Measurements from ENCODE around the gene NOSTRIN.
"Not testable (repeated sequence)": the region's sequence is repeated elsewhere in the genome, so short reads cannot be mapped to it uniquely, and the experiment has no call there.

The NOSTRIN gene

DNA sequence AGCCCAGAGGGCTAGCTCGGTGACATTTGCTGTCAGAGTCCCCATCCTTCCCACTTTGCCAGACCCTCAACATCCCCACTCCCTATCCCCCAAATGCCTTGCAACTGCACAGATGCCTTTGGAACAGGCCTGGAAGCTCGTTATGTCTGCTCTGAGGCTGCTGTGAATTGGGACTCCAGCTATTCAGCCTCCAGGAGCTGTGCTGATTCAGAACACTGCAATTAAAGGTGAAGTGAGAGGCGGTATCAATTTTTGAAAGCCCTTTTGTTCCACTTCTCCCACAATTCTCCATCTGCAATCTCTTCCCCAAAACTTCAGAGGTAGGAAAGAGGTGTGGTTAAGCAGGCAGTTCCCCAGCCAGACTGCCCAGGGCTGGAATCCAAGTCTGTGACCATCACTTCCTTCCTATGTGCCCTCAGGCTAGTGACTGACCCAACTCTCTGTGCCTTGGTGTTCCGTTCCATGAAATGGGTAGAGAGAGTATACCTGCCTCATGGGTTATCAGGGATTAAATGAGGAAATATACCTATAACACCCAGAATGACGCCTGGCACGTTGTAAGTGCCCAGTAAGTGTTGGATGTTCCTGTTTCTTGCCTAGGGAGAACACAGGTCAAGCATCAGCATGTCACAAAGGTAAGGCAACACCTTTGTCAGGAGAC, 17.5 kb downstream of the NOSTRIN start:
- no peak for DNase-seq

DNA sequence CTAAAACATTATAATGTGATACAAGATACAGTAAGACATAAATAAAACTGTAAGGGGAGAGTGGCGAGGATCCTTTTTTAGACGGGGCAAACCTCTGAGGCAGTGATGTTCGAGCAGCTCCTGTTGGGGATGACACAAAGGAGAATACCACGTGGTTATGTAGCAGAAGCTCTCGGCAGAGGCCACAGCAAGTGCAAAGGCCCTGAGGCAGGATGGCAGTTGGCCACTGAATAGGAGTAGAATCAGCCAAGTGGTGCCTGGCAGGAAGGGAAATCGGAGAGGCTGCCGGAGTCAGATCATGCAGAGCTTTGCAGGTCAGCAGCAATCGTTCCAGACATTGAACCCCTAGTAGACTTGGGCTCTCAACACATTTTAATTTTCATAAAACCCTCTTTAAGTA, 19.1 kb downstream of the NOSTRIN start:
- no peak for DNase-seq

DNA sequence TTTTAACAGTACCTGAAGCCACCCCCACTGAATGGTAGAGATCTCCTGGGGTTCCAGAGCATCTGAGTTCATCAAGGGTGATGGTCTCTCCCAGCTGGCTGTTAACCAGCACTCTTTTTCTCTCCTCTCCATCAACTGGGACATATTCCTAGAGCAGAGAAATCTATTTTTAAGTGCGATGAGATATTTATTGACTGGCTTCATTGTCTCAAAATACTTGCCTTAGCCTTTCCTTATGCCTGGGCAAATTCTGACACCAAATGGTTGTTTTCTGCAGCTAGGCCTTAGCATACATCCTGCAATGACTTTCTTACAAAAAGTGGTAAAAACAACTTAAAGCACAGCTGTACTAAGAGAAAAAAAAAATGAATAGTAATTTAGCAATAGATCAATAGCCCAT, 19.6 kb downstream of the NOSTRIN start:
- DNase-seq, result no peak

DNA sequence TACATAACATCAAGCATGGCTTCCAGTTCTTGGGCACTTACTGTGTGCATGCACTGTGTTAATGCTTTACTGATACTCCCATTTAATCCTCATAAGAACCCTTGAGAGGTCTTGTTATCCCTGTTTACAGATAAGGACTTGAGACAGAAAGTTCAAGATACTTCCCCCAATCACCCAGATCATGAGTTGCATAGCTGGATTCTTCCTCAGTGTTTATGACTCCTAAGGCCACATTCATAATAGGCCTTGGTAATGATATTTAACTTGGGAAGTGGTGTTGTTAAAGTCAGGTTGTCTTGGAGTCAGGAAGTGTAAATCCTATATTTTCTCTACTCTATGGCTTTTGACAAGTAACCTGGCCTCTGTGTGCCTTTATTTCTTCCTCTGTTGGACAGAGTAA, 22.7 kb downstream of the NOSTRIN start:
- DNase-seq, result no peak

DNA sequence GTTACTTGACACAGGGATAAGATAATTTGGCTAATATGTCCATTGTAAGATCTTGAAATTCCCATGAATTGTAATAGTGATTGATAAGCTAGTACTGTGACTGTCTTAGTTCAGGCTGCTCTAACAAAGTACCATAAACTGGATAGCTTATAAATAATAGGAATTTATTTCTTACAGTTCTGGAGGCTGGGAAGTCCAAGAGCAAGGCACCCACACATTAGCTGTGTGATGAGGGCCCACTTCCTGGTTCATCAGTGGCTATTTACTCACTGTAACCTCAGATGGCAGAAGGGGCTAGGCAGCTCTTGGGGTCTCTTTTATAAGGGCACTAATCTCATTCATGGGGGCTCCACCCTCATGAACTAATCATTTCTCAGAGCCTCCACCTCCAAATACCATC, 28.5 kb downstream of the NOSTRIN start:
- no peak for DNase-seq

DNA sequence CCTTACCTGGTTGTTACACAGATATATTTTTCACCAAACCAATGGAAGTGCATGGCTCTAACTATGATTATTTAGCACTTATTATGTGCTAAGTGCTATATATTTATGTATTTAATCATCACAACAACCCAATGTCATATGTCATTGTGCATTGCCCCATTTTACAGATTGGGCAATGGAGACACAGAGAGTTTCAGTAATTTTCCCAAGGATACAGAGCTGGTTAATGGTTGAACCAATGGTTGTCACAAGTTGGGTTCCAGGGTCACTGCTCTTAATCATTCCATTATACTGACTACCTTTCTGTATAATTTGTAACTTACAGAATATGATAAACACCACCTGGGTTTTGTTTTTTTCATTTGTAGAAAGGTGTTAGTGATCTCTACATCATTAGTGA, 29.2 kb downstream of the NOSTRIN start:
- DNase-seq, result no peak

DNA sequence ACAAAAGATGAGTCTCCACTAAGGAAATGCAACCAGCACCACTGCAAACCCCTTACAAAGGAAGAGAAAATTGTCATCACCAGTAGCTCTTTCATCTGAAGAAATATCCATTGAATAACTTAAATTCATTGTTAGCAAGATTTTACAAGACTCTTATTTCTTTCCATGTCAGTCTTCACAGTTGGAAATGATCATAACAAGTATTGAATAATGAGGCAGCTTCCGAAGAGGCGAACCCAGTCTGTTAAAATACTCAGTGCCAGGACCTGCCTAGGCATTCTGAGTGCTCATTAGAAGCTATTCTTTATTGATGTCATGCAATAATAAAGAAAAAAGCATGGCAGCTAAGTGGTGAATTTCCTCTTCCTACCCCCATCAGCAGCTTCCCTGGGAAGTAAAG, 33.5 kb downstream of the NOSTRIN start:
- DNase-seq, result no peak

DNA sequence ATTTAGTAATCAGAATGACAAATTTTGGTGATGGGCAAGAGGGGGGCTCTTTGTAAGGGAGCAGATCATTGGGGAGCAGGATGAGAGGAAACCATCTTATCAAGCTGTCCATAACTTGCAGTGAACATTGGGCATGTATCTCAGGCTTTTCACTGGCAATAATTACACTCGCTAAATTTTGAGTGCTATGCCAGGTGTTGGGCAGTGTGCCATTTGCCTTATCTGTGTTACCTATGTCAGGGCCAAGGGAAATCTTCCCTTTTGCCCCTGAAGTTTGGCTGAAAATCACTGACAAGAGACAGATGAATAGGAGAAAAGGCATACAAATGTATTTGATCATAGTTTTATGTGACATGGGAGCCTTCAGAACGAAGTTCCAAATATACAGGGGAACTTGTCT, 39.0 kb downstream of the NOSTRIN start:
- no peak for DNase-seq

DNA sequence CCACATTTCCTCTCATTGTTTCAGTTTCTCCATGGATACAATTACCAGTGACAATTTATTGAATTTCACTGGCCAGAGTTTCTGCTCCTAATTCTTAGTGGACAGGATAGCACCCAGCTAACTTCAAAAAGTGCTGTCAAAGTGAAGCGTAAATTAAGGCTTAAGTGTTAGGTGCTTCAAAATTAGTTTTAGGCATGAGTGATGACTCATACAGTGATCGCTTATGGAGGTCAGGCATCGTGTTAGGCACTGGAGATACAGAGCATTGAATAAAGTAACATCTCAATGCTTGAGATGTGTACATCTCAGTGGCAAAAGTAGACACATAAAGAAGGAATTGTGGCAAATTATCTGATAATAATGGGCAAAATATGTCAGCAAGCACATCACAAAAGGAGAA, 40.8 kb downstream of the NOSTRIN start:
- no peak for DNase-seq

DNA sequence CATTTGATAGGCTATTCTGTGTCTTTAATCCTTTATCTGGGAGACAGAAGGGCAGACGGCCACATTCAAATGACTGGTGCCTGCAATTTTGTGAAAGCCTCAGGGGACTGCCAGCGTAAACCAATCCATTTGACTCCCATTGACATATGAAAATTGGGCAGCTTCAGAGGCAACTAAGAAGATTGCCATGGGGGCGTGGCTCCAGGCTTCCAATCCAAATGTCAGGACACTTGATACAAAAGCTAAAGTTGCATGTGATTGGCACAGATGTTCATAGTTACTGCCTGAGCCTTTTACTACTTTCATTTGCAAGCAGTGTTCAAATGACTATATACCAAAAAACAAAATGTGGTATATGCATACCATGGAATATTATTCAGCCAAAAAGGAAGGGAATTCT, 45.8 kb downstream of the NOSTRIN start:
- DNase-seq, result no peak

DNA sequence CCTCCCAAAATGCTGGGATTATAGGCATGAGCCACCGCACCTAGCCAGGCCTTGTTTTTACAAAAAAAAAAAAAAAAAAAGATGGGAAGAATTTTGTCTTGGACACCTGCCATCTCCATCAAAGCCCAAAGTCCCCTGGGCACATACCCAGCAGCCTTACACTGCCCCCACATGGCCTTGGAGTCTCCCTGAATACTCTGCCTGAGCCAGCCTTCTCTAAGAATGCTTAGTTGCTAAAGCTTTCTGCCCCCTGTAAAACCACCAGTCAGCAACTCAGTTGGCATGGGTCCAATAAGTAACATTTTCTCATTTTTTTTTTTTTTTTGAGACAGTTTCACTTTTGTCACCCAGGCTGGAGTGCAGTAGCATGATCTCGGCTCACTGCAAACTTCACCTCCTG, 47.2 kb downstream of the NOSTRIN start:
- no peak for DNase-seq

DNA sequence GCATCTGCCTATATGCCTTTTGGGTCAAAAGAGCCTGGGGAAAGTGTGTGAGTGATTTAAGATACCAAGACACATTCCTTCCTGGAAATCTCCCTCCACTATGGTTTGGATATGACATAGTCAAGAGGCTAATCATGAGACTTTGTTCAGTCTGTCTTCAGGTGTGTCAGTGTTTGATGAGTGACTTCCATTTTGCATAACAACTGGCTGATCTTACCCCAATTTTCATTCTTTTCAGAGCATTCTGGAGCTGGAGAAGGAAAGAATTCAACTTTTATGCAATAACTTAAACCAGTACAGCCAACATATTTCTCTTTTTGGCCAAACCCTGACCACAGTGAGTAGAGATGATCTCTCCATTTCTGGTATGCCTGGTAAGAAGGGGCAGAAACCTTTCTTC, 48.4 kb downstream of the NOSTRIN start:
- DNase-seq, result no peak

DNA sequence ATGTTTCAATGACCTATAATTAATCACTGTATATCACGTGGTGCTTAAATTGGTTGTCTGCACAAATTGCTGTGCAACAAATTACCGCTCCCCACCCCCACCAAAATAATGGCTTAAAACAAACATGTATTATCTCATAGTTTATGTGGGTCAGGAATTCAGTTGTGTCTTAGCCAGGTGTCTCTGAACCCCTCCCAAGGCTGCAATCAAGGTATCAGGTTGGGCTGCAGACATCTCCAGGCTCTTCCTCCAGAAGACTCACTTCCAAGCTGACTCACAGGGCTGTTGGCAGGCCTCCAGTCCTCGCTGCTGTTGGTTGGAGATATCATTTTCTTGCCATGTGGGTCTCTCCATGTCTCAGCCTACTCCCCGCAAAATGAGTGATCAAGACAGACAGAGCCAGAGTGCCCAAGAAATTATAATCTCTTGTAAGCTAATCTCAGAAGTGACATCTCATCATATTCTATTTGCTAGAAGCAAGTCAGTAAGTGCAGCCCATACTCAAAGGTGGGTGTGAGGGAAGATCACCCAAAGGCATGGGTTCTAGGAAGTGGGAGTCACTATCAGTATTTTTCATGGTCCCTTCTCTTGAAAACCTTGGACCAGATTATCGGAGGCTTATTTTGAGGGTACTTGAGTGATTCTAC, 49.4 kb downstream of the NOSTRIN start:
- no peak for DNase-seq

DNA sequence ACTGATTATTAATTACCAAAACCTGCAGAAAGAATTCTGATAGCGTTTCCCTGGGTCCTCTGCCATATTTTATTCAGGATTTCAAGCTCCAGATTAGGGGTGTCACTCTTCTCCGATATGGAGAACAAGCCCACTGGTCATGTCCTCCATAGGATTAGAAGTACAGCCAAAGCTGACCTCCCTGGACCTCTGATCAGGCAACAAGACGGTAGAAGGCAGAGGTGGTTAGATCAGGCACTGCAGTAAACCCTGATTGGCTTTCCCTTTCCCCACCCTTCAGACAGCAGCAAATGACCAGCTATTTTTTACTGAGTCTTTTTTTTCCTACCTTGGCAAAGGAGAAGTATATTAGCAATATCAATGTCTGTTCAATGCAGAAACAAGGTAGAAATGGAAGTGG, 50.0 kb downstream of the NOSTRIN start:
- DNase-seq, result no peak

DNA sequence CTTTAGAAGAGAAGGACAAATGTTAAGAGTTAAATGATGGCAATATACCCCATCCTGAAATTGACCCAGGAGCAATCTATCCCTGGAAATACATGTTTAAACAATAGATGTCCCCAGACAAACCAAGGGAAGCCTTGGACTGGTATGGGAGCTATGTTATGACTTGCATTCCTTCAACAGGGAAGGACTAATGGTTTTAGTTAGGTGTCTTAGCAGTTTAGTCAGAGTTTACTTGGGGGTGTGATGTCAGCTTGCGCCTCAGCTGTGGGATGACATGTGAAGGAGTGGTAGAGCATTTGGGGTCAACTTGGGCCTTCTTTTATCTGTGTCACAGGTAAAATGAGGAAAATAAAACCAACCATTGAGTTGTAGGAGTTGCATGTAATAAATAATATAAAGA, 51.0 kb downstream of the NOSTRIN start:
- no peak for DNase-seq

DNA sequence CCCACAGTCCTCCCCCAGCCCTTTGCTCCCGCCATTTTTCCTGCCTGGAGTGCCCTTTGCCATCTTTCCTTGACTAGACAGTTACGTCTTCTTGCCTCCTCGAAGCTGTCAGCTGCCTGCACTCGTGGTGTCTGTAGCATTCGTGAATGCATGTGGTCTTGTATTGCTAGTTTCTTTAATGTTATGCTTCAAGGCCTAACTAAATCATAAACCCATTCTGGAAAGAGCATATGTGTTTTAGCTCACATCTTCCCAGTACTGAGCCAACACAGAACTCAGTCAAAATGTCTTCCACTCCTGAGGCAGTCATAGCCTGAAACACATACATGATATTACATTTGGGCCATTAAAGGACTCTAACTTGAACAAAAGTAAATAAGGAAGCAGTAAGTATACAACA, 52.2 kb downstream of the NOSTRIN start:
- no peak for DNase-seq

DNA sequence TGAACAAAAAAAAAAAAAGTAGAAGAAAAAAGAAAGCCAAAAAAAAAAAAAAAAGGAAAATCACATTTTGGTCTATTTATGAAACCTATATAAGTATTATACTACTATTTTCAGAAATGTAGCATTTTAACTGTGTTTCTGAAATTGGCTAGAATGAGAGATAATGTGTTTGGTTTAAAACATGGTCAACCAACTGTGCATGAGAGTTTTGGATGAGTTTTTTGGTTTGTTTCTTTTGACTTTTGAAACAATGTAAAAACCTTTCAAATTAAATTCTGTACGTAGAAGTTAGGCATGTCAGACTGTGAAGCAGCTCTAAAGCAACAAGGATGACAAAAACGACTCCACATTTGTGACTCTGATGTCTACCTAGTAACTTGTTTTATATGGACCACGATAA, 53.2 kb downstream of the NOSTRIN start:
- DNase-seq, result no peak

DNA sequence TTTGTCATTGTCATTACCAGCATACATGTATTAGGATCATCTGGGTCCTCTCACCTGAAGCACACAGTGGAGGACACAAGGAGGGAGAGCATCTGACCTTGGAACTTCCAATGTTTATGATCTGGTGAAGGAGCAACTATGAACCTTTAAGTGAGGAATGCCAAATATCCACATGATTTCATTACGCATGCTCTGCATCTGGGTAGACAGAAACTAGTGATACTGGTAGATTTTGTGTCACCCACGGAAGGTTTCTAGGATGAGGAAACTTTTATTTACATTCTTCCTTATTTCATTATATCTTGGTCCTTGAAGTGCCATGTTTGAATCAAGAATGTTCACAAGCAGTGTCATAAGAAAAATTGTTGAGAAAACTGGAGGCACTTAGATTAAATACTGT, 55.7 kb downstream of the NOSTRIN start:
- DNase-seq, result no peak

DNA sequence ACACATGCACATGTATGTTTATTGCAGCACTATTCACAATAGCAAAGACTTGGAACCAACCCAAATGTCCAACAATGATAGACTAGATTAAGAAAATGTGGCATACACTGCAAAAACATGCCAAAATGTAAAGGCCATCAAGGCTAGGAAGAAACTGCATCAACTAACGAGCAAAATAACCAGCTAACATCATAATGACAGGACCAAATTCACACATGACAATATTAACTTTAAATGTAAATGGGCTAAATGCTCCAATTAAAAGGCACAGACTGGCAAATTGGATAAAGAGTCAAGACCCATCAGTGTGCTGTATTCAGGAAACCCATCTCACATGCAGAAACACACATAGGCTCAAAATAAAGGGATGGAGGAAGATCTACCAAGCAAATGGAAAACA, 64.7 kb downstream of the NOSTRIN start:
- not testable (repeated sequence) for DNase-seq

DNA sequence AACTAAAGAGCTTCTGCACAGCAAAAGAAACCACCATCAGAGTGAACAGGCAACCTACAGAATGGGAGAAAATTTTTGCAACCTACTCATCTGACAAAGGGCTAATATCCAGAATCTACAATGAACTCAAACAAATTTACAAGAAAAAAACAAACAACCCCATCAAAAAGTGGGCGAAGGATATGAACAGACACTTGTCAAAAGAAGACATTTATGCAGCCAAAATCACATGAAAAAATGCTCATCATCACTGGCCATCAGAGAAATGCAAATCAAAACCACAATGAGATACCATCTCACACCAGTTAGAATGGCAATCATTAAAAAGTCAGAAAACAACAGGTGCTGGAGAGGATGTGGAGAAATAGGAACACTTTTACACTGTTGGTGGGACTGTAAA, 67.9 kb downstream of the NOSTRIN start:
- DNase-seq, result not testable (repeated sequence)

DNA sequence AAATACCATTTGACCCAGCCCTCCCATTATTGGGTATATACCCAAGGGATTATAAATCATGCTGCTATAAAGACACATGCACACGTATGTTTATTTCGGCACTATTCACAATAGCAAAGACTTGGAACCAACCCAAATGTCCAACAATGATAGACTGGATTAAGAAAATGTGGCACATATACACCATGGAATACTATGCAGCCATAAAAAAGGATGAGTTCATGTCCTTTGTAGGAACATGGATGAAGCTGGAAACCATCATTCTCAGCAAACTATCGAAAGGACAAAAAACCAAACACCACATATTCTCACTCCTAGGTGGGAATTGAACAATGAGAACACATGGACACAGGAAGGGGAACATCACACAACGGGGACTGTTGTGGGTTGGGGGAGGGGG, 68.4 kb downstream of the NOSTRIN start:
- not testable (repeated sequence) for DNase-seq

DNA sequence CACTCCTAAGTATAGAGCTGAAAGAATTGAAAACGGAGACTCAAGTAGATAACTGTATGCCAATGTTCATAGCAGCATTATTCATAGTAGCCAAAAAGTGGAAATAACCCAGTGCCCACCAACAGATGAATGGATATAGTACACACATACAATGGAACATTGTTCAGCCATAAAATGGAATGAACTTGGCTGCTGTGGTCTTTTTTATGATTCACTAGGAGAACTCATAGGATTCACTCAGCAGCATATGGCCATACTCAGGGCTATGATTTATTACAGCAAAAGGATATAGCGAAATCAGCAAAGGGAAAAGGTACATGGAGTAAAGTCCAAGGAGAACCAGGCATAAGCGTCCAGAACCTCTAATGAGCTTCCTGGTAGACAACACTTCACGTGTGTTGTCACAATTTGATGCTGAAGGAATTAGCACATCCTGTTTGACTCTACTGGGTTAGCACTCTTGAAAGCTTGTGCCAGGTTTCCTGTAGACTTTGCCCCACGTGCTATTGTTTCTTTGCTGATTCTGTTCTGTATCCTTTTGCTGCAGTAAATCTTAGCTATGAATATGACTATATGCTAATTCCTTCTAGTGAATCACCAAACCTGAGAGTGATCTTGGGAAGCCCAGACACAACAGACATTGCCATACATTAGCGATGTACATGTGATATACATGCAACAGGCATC, 72.1 kb downstream of the NOSTRIN start:
- no peak for DNase-seq

DNA sequence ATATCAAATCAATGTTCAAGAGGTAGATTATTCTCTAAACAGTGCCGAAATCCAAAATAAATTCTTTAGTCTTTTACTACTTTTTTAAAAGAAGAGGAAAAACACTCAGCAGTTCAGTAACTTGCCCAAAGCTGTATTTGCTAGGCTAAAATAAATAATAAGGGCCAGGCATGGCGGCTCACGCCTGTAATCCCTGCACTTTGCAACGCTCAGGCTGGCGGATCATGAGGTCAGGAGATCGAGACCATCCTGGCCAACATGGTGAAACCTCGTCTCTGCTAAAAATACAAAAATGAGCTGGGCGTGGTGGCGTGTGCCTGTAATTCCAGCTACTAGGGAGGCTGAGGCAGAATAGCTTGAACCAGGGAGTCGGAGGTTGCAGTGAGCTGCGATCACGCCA, 79.7 kb downstream of the NOSTRIN start:
- not testable (repeated sequence) for DNase-seq

DNA sequence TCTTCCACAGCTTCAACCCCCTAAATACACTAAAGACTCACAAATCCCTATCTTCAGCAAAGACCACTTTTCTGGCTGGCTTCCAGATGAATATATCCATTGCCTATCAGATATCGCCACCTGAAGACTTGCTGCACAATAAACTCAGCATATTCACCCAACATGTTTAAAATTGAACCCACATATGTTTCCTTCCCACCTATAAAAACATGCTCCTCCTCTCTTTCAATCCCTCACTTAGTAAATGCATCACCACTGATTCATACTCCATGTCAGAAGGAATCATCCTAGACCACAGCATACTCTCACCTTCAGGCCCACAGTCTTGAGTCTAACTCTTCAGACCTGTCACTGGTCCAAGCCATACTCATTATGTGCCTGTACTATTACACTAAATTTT, 82.5 kb downstream of the NOSTRIN start:
- DNase-seq, result no peak

DNA sequence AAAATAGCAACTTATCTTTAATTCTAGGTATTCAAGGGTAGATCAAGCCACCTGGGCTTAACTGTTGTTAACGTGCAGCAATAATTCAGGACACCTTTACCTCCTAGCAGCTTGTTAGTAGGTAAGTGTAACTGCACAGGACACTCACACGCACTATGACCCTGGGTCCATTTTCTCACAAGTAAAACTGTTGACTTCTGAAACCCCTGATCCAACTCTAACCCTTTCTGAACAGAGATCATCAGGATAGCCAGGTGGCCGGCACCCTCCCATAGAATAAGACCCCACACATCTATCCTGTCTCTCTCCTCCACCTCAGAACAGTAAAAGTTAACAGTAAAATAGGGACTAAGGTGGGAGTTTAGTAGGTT, 87.2 kb downstream of the NOSTRIN start:
- DNase-seq, result no peak
